GOT3 (cell line): Measurements from ENCODE around the gene TRPM2.
"Not testable (repeated sequence)": the region's sequence is repeated elsewhere in the genome, so short reads cannot be mapped to it uniquely, and the experiment has no call there.

Experiments used
- DNase-seq: peaks from one replicate; lab custom pipeline; 2025; ENCODE audit warnings: mixed read lengths; lab: John Stamatoyannopoulos, UW

TRPM2 gene

GRCh38 chr21:44463724-44464123 lies 110.3 kb downstream of the TRPM2 start:
- DNase-seq: no peak

- DNase-seq: no peak
These were observed 110.9 kb downstream of the TRPM2 start for GRCh38 chr21:44464351-44464750.

- DNase-seq: no peak
These were observed 113.0 kb downstream of the TRPM2 start for GRCh38 chr21:44466351-44466954.

- DNase-seq: no peak
These were observed 113.8 kb downstream of the TRPM2 start for GRCh38 chr21:44466996-44467858.

DNA sequence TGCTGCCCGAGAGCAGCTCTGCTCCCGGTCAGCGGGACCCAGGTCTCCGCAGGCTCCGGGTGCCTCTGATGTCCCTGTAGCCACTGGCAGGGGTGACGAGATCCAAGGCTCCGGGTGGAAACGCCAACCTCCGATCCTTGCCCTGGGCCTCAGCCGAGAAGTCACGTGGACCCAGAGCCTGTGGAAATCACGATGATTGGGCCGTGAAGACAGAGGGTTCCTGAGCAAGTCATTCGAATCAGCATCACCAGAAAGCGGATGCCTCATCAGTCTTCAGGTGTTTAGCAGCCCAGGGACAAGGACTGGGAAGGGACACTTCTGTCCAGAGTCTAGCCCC lies 114.4 kb downstream of the TRPM2 start:
- DNase-seq: no peak

DNA sequence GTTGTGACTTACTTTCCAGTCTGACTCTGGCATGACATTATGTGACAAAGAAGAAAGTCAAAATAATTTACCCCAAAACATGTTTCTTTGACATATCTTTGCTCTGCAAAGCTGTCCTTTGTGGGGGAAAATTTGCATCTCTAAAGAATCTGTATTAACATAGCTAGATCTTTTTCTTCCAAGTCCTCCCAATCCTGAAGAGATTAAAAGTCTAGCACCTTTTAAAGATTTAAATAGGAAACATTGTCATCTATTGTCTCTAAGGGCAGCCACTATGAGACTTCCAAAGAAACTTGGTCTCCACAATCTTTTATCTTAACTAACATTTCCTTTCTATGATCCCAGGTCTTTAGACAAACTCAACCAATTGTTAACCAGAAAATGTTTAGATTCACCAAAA lies 117.9 kb downstream of the TRPM2 start:
- DNase-seq: no peak

- no peak for DNase-seq
These were observed 118.6 kb downstream of the TRPM2 start for GRCh38 chr21:44471996-44472395.

- DNase-seq: no peak
These were observed 120.6 kb downstream of the TRPM2 start for GRCh38 chr21:44473915-44474555.

- no peak for DNase-seq
These were observed 121.9 kb downstream of the TRPM2 start for GRCh38 chr21:44475266-44475845.

DNA sequence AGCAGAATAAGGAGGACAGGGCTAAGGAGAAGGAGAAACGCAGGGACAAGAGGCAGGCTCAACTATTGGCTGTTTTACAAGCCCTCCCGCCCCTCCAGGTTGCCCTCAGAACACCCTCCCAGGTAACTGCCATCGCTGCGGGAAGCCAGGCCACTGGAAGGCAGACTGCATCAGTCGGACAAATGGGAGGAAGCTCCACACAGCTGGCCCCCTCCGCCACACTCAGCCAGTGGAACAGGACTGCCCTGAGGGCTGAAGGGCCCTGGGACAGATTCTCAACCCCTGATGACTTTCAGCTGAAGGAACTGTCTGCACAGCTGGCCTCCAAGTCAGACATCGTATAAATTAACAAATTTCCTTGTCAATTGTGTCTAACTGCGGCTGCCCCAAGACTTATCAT lies 123.7 kb downstream of the TRPM2 start:
- no peak for DNase-seq

GRCh38 chr21:44477712-44478111 lies 124.3 kb downstream of the TRPM2 start:
- DNase-seq: no peak

- DNase-seq: no peak
These were observed 124.8 kb downstream of the TRPM2 start for GRCh38 chr21:44478124-44478800.

- no peak for DNase-seq
These were observed 125.4 kb downstream of the TRPM2 start for GRCh38 chr21:44478801-44479167.

GRCh38 chr21:44479556-44480199 lies 126.3 kb downstream of the TRPM2 start:
- DNase-seq: not testable (repeated sequence)

GRCh38 chr21:44480200-44481053 lies 127.0 kb downstream of the TRPM2 start:
- DNase-seq: no peak

- no peak for DNase-seq
These were observed 129.3 kb downstream of the TRPM2 start for GRCh38 chr21:44482581-44483287.

- DNase-seq: no peak
These were observed 130.1 kb downstream of the TRPM2 start for GRCh38 chr21:44483288-44484237.

GRCh38 chr21:44484498-44485253 lies 131.3 kb downstream of the TRPM2 start:
- DNase-seq: no peak
